GM18520 (cell line): Measurements from ENCODE around the gene ATP1A2.

Source experiments
- ATAC-seq: cut with Tn5 transposase; IDR thresholded peaks from one replicate; pipeline ENCODE4 v1.9.1; 2021; ENCODE audit not compliant: unreplicated experiment

Gene ATP1A2

DNA sequence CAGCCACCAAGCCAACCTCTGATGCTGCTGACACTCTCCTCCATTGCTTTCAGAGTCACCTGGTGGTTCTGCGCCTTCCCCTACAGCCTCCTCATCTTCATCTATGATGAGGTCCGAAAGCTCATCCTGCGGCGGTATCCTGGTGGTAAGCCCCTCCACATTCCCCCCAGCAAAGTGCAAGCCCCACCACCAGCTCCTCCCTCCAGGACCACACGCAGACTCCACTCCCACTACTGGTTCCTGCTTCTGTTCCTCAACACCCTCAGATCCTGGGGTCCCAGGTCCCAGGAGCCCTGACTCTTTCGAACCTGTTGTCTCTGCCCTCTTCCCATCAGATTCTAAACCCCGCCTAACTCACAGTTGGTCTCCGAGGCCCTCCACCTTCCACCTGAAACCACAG is 24.3 kb downstream of the ATP1A2 start:
- no peak for ATAC-seq

DNA sequence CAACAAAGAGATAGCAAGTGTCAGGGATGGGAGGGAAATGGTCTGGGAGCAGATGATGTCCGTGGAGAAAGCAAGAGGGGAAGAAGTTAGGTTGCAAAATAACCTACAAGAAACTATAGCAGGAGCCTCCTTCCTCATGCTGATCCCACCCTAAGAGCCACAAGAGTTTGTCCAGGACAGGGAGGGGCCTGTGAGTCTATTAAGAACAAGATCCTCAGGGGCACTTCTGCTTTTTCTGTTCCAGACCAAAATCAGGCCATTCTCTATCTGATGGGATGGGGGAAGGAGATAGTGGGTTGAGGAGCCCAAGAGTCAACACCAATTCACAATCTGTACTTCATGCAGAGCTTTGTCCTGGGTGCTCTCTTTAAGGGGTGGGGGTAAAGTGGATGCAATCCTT is 28.1 kb downstream of the ATP1A2 start:
- ATAC-seq: no peak

GRCh38 chr1:160144921-160145320 is 29.4 kb downstream of the ATP1A2 start:
- no peak for ATAC-seq

DNA sequence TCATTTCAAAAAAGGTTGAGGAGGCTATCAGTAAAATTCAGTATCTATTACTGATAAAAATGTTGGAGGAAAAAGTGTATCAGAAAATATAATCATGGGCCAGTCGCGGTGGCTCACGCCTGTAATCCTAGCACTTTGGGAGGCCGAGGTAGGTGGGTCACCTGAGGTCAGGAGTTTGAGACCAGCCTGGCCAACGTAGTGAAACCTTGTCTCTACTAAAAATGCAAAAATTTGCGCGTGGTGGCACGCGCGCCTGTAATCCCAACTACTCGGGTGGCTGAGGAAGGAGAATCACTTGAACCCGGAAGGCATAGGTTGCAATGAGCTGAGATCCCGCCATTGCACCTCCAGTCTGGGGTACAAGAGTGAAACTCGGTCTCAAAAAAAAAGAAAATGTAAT is 30.5 kb downstream of the ATP1A2 start:
- no peak for ATAC-seq

- ATAC-seq: no peak
Measured at GRCh38 chr1:160148121-160148520, 32.6 kb downstream of the ATP1A2 start.

- ATAC-seq: no peak
Measured at GRCh38 chr1:160149233-160149632, 33.7 kb downstream of the ATP1A2 start.

DNA sequence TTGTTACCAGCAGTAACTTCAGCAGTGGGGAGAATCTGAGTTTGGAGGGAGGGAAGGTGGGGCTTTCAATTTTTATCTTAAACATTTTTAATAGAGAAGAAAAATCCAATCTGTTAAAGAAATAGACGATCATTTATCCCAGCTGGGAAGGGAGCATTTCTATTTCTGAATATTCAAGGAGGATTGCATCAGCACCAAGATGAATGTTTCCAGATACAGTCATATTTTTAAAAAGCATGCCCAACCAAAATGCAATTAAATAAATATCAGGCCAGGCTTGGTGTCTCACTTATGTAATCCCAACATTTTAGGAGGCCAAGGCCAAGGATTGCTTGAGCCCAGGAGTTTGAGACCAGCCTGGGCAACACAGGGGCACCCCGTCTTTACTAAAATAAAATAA is 34.2 kb downstream of the ATP1A2 start:
- no peak for ATAC-seq

DNA sequence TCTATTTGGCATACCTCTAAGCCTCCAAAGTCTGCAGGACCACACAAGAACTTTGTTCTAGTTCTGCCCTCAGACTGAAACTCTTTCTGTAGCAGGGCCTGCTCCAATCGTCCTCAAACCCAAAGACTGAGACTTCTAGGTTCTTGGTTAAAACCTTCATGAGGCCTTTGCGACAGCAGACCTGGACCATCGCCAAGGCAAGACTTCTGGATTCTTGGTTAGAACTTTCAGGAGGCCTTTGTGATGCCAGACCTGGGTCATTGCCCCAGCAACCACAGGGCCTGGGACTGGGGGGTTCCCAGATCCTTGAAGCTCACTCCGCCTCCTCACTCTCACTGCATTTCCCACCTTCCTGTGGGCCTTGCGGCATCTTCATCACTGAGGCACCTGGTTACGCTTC is 35.7 kb downstream of the ATP1A2 start, which contains the start of gene ATP1A4:
TSS of gene ATP1A4 (plus strand) at position 301 of the 400 bp plus-strand sequence. CDS start 438 bp downstream, outside the sequence.
- no peak for ATAC-seq

DNA sequence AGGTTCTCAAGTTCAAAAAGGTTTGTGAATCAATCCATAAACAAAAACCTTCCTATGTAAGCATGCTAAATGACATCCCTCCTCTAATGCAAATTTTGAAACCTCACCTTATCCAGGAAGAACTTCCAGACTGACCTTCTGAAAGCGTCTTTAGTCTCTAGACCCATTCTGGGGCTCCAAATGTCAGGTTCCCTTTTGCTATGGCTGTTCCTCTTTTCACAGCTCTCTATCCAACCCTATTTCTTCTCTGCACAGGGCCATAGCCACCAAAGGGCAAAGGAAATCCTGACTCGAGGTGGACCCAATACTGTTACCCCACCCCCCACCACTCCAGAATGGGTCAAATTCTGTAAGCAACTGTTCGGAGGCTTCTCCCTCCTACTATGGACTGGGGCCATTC is 39.2 kb downstream of the ATP1A2 start:
- ATAC-seq: no peak

GRCh38 chr1:160156361-160156760 is 40.8 kb downstream of the ATP1A2 start:
- ATAC-seq: no peak

GRCh38 chr1:160157174-160157573 is 41.6 kb downstream of the ATP1A2 start:
- ATAC-seq: no peak

DNA sequence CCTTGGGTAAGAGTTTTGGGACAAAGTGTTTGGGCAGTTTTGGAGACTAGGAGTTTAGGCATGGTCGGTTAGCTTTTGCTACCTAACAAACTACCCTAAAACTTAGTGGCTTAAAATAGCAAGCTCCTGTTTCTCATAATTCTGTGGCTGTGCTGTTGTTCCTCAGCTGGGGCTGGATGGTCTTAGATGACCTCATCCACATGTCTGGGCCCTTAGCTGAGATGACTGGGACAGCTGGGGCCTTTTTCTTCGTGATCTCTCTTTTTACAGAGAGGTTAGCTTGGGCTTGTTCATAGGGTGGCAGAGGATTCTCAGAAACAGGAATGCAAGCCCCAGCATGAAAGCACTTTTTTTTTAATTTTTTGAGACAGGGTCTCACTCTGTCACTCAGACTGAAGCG is 42.5 kb downstream of the ATP1A2 start:
- no peak for ATAC-seq

- no peak for ATAC-seq
Measured at GRCh38 chr1:160158534-160158933, 43.0 kb downstream of the ATP1A2 start.

DNA sequence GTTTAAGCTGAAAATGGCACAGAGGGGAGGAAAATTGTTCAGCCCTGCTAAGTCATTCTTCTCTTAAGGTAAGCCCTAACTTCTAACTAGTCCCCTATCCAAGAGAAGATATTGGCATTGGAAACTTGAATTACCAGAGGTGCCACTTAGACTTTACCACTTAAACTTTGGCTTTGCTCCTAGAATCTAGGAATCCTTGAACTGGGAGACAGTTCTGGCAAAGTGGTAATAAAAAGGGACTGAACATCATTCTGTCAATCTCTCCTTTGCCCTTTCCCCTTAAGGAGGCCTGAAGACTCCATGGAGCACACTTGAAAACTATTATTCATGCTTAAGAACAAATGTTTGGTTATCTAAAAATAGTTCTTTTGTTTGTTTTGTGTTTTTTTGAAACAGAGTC is 44.3 kb downstream of the ATP1A2 start:
- no peak for ATAC-seq

DNA sequence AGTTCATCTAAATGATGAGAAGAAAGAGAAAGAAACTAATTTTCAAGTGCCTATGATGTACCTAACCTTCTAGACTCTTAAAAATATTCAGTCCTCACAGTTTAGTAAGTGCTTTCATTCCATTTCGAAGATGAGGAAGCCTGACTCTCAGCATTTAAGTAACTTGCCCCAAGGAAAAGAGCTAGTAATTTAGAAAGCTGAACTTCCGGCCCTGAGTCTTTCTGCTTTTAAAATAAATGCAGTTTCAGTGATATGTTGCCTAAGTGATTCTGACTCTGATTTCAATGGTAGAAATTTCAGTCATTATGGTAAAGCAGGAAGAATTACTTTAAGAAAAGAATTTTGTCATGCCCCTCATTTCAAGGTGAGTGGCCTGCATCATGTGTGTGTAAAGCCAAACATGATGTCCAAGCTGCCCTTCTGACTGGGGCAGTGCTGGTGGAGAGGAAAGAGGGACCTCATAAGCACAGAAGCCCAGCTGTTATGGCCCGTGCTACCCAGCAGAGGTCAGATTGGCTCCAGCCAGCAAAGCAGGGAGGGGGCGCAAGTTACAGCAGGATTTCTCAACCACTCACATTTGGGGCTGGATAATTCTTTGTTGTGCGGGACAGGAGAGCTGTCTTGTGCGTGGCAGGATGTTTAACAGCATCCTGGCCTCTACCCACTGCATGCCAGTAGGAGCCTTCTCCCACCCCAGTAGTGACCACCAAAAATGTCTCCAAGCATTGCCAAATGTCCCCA is 46.6 kb downstream of the ATP1A2 start:
- ATAC-seq: no peak

GRCh38 chr1:160162931-160163330 is 47.4 kb downstream of the ATP1A2 start:
- no peak for ATAC-seq

DNA sequence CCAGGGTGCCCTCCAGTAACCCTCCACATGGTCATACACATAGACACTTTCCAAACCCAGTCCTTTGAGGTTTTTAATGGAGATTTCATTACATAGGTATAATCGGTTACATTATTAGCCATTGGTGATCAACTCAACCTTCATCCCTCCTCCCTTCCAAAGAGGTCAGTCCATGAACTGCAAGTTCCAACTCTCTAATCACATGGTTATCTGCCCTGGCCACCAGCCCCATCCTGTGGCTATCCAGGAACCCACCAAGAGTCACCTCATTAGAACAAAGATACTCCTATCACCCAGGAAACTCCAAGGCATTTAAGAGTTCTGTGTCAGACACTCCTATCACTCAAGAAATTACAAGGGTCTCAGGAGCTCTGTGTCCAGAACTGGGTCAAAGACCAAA is 48.1 kb downstream of the ATP1A2 start:
- no peak for ATAC-seq

DNA sequence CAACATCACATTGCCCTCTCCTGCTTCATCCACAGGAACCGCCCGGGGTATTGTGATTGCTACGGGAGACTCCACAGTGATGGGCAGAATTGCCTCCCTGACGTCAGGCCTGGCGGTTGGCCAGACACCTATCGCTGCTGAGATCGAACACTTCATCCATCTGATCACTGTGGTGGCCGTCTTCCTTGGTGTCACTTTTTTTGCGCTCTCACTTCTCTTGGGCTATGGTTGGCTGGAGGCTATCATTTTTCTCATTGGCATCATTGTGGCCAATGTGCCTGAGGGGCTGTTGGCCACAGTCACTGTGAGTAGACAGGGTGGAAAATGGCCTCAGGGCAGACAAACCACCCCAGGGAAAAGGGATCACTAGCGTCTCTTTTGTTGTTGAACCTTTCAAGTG is 48.6 kb downstream of the ATP1A2 start:
- no peak for ATAC-seq

- no peak for ATAC-seq
Measured at GRCh38 chr1:160166166-160166868, 50.8 kb downstream of the ATP1A2 start.

DNA sequence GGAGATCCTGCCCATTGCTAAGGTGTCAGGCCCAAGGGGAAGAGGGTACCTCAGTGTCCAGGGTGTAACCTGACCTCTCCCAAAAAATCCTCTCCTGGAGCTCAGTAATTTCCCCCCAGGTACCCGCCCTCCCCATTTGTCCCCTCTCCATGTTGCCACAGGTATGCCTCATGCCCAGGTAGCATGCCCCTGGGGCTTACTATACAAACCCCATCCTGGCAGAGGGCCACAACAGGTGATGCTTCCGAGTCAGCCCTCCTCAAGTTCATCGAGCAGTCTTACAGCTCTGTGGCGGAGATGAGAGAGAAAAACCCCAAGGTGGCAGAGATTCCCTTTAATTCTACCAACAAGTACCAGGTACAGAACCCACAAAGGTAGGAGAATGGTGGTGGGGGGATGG is 51.5 kb downstream of the ATP1A2 start:
- ATAC-seq: no peak

- ATAC-seq: no peak
Measured at GRCh38 chr1:160167580-160167979, 52.0 kb downstream of the ATP1A2 start.

- ATAC-seq: no peak
Measured at GRCh38 chr1:160168016-160168415, 52.5 kb downstream of the ATP1A2 start.
